PC-9 (cell line): ENCODE results near the gene OR10A2.

ENCODE experiments used
- CTCF ChIP-seq: fragments of 200-600 bp; sonication (generic); conservative IDR thresholded peaks from 2 replicates; pipeline ENCODE4 v1.6.1; 2017; ENCODE audit warnings: mixed run types, antibody characterized with exemption, mild to moderate bottlenecking, moderate library complexity
- EZH2 ChIP-seq: fragments of 200-600 bp; sonication (generic); IDR thresholded peaks from 2 replicates; pipeline ENCODE4 v1.8.0; 2017; ENCODE audit warnings: antibody characterized with exemption, low read depth

- TF ChIP-seq CTCF (no peak), EZH2 (no peak)
These were observed 48.5 kb downstream of the OR10A2 start for GRCh38 chr11:6911378-6911777.
